PC-9 (cell line): Measurements from ENCODE around the gene CDK5RAP2. TPM values are rescaled to one million over a fixed set of nuclear protein-coding genes. Genes with fewer than 3 reads are reported as not detected.

Experiments
- BruUV-seq: library from RNA; stranded (reverse); fragments of 400-500 nt; replicated peaks from 2 replicates; lab custom pipeline; 2021; lab: Mats Ljungman, UMichigan
- CTCF ChIA-PET: fragments of 300-600 bp; sonication (Branson Sonifier 250); formaldehyde crosslinking; loops from one replicate; lab custom pipeline; 2022; ENCODE audit warnings: antibody characterized with exemption; lab: Charles Lee
- POLR2A ChIA-PET: fragments of 300-600 bp; sonication (Branson Sonifier 250); formaldehyde crosslinking; loops from one replicate; lab custom pipeline; 2022; ENCODE audit warnings: antibody characterized with exemption; ENCODE audit not compliant: unreplicated experiment; lab: Charles Lee
- DNase-seq, 2 experiments: peaks; one replicate each; pipeline versions ENCODE4 v3.0.0 to v3.0.0-alpha.2; 2015 to 2022; ENCODE audit warnings: mixed read lengths in 1 of 2
- H2AFZ ChIP-seq: fragments of 200-600 bp; sonication (generic); 2 replicates; pipeline ENCODE4 v1.8.1; 2017; ENCODE audit warnings: antibody characterized with exemption
- H3F3A ChIP-seq: fragments of 200-600 bp; sonication (generic); 2 replicates; pipeline ENCODE4 v1.8.1; 2017; ENCODE audit warnings: antibody characterized with exemption, mild to moderate bottlenecking, low read depth; ENCODE audit not compliant: insufficient read depth
- H3K27ac ChIP-seq: fragments of 200-600 bp; sonication (generic); 2 replicates; pipeline ENCODE4 v1.6.1; 2016; ENCODE audit warnings: mixed run types
- H3K27me3 ChIP-seq: fragments of 200-600 bp; sonication (generic); 2 replicates; pipeline ENCODE4 v1.6.1; 2016; ENCODE audit warnings: low read depth, mixed run types; ENCODE audit not compliant: insufficient read depth
- H3K36me3 ChIP-seq: fragments of 200-600 bp; sonication (generic); 2 replicates; pipeline ENCODE4 v1.6.1; 2016; ENCODE audit warnings: low read depth, mixed run types
- H3K4me1 ChIP-seq: fragments of 200-600 bp; sonication (generic); replicated peaks from 2 replicates; pipeline ENCODE4 v1.6.1; 2016; ENCODE audit warnings: mixed run types; ENCODE audit not compliant: insufficient read depth
- H3K4me2 ChIP-seq: fragments of 200-600 bp; sonication (generic); 2 replicates; pipeline ENCODE4 v1.6.1; 2017; ENCODE audit warnings: mixed run types
- H3K4me3 ChIP-seq: fragments of 200-600 bp; sonication (generic); 2 replicates; pipeline ENCODE4 v1.6.1; 2016; ENCODE audit warnings: mixed run types
- H3K79me2 ChIP-seq: fragments of 200-600 bp; sonication (generic); 2 replicates; pipeline ENCODE4 v1.6.1; 2017; ENCODE audit warnings: low read depth, mixed run types
- H3K9me2 ChIP-seq: fragments of 200-600 bp; sonication (generic); 2 replicates; pipeline ENCODE4 v1.8.1; 2017; ENCODE audit warnings: mild to moderate bottlenecking; ENCODE audit not compliant: insufficient read depth
- H3K9me3 ChIP-seq: fragments of 200-600 bp; sonication (generic); 2 replicates; pipeline ENCODE4 v1.8.1; 2016; ENCODE audit warnings: low read depth; ENCODE audit not compliant: insufficient read depth
- H4K20me1 ChIP-seq: fragments of 200-600 bp; sonication (generic); 2 replicates; pipeline ENCODE4 v1.8.1; 2017; ENCODE audit not compliant: insufficient read depth
- CTCF ChIP-seq: fragments of 200-600 bp; sonication (generic); conservative IDR thresholded peaks from 2 replicates; pipeline ENCODE4 v1.6.1; 2017; ENCODE audit warnings: mixed run types, antibody characterized with exemption, mild to moderate bottlenecking, moderate library complexity
- EZH2 ChIP-seq: fragments of 200-600 bp; sonication (generic); IDR thresholded peaks from 2 replicates; pipeline ENCODE4 v1.8.0; 2017; ENCODE audit warnings: antibody characterized with exemption, low read depth
- intact Hi-C: fragments of 100-400 bp; cut with micrococcal nuclease; formaldehyde crosslinking; loops from one replicate; pipeline ENCODE4 v1.10.0; 2022; ENCODE audit not compliant: unreplicated experiment
- total RNA-seq: library from RNA; stranded (reverse); gene quantifications from 2 replicates; pipeline ENCODE4 v1.2.3, GENCODE V29; 2021

Gene CDK5RAP2
- total RNA-seq, 1 experiment from 2014 or later = 113 TPM

DNA sequence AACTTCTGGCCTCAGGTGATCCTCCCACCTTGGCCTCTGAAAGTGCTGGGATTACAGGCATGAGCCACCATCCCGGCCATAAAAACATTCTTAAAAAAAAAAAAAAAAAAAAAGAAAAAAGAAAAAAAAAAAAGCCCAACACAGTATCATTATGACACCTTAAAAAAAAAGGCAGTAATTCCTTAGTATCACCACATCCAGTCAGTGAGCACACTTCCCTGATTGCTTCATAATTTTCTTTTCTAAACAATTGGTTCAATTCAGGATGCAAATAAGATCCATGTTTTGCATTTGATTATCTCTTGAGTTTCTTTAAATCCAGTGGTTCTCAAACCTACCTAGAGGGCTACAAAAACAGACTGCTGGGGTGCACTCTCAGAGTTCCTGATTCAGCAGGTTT lies 182.5 kb downstream of the CDK5RAP2 start:
- intact Hi-C loops = no loop called here
- H3K4me3 ChIP-seq = no peak overlapping the region
- H2AFZ ChIP-seq = no peak overlapping the region
- H3K9me3 ChIP-seq = no peaks in the 10 kb centered on the region
- H4K20me1 ChIP-seq = no peaks in the 10 kb centered on the region; the same call in 1 of the 2 replicates
- no peak for DNase-seq
- no peak overlapping the region for H3K4me2 ChIP-seq
- no peaks in the 10 kb centered on the region; the same call in 1 of the 2 replicates for H3K9me2 ChIP-seq
- ChIA-PET CTCF (no interaction called here), POLR2A (no interaction called here)
- H3K79me2 ChIP-seq = no peaks in the 10 kb centered on the region
- H3K36me3 ChIP-seq = peaks cover 22% of the 10 kb centered on the region
- peaks cover 24% of the 10 kb centered on the region for H3K4me1 ChIP-seq
- H3F3A ChIP-seq = peaks cover 15% of the 10 kb centered on the region; the same call in 1 of the 2 replicates
- H3K27me3 ChIP-seq = no peaks in the 10 kb centered on the region
- TF ChIP-seq EZH2 (no peak), CTCF (no peak)
- peak overlapping the region; percentile 12; the same call in 1 of the 2 replicates for H3K27ac ChIP-seq
- no TSS peak for BruUV-seq

GRCh38 chr9:120396931-120397330 lies 183.0 kb downstream of the CDK5RAP2 start:
- ChIA-PET POLR2A (no interaction called here), CTCF (no interaction called here)
- Histone ChIP-seq H3K4me1 (peaks cover 21% of the 10 kb centered on the region), H3K36me3 (peaks cover 17% of the 10 kb centered on the region; the same call in 1 of the 2 replicates), H3K27me3 (no peaks in the 10 kb centered on the region), H3K27ac (no peak overlapping the region), H3K9me3 (no peaks in the 10 kb centered on the region), H3F3A (peaks cover 15% of the 10 kb centered on the region; the same call in 1 of the 2 replicates), H4K20me1 (no peaks in the 10 kb centered on the region; the same call in 1 of the 2 replicates), H3K4me2 (no peak overlapping the region), H3K4me3 (no peak overlapping the region), H2AFZ (no peak overlapping the region), H3K79me2 (no peaks in the 10 kb centered on the region), H3K9me2 (no peaks in the 10 kb centered on the region; the same call in 1 of the 2 replicates)
- no TSS peak for BruUV-seq
- intact Hi-C loops = no loop called here
- TF ChIP-seq CTCF (no peak), EZH2 (no peak)
- no peak for DNase-seq

DNA sequence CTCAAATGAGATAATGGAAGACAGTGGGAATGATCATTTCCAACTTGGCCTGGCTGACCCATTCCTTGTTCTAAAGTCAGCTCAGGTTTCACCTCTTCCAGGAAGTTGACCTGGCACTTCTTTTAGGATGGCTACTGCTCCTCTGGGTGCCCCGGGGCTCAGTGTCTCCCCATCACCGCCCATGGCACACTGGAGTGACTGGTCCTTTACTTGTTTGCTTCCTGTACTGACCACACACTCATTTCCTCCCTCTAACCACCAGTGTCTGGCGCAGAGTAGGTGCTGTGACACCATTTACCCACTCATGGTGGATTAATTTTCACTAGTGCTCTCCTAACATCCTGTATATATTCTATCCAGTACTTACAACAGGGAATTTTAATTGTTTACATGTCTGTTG lies 183.5 kb downstream of the CDK5RAP2 start:
- ChIA-PET CTCF (no interaction called here), POLR2A (no interaction called here)
- TF ChIP-seq EZH2 (no peak), CTCF (no peak)
- H3K27me3 ChIP-seq = no peaks in the 10 kb centered on the region
- no peak overlapping the region for H3K27ac ChIP-seq
- BruUV-seq = no TSS peak
- no peak for DNase-seq
- H2AFZ ChIP-seq = no peak overlapping the region
- no peaks in the 10 kb centered on the region for H3K79me2 ChIP-seq
- H3K9me2 ChIP-seq = no peaks in the 10 kb centered on the region; the same call in 1 of the 2 replicates
- H3K4me2 ChIP-seq = no peak overlapping the region
- H4K20me1 ChIP-seq = no peaks in the 10 kb centered on the region; the same call in 1 of the 2 replicates
- H3F3A ChIP-seq = peaks cover 15% of the 10 kb centered on the region; the same call in 1 of the 2 replicates
- intact Hi-C loops = no loop called here
- H3K4me1 ChIP-seq = peaks cover 21% of the 10 kb centered on the region
- H3K4me3 ChIP-seq = no peak overlapping the region
- H3K9me3 ChIP-seq = no peaks in the 10 kb centered on the region
- peaks cover 16% of the 10 kb centered on the region; the same call in 1 of the 2 replicates for H3K36me3 ChIP-seq
